ENCODE results near the gene KRTAP5-6.

KRTAP5-6 gene

GRCh38 chr11:1703146-1703545 is 6.2 kb downstream of the KRTAP5-6 start:
- DNase-seq, result no peak

- DNase-seq, result no peak
Observed at GRCh38 chr11:1705126-1706052, 8.4 kb downstream of the KRTAP5-6 start.

GRCh38 chr11:1706634-1707400 is 9.8 kb downstream of the KRTAP5-6 start:
- no peak for DNase-seq

- no peak for DNase-seq
Observed at GRCh38 chr11:1707751-1708150, 10.8 kb downstream of the KRTAP5-6 start.

GRCh38 chr11:1708716-1709115 is 11.7 kb downstream of the KRTAP5-6 start:
- DNase-seq, result no peak

- DNase-seq, result no peak
Observed at GRCh38 chr11:1714908-1715885, 18.2 kb downstream of the KRTAP5-6 start.

GRCh38 chr11:1717745-1718144 is 20.8 kb downstream of the KRTAP5-6 start:
- no peak for DNase-seq

GRCh38 chr11:1718326-1718725 is 21.3 kb downstream of the KRTAP5-6 start:
- no peak for DNase-seq

- no peak for DNase-seq
Observed at GRCh38 chr11:1719781-1720180, 22.8 kb downstream of the KRTAP5-6 start.

- DNase-seq, result no peak
Observed at GRCh38 chr11:1727096-1727690, 30.2 kb downstream of the KRTAP5-6 start.

GRCh38 chr11:1727861-1728260 is 30.9 kb downstream of the KRTAP5-6 start:
- DNase-seq, result no peak

GRCh38 chr11:1728301-1728700 is 31.3 kb downstream of the KRTAP5-6 start:
- DNase-seq, result no peak

- no peak for DNase-seq
Observed at GRCh38 chr11:1728931-1729691, 32.1 kb downstream of the KRTAP5-6 start.

- DNase-seq, result no peak
Observed at GRCh38 chr11:1729692-1730011, 32.7 kb downstream of the KRTAP5-6 start.

GRCh38 chr11:1730059-1730629 is 33.1 kb downstream of the KRTAP5-6 start:
- no peak for DNase-seq

- no peak for DNase-seq
Observed at GRCh38 chr11:1731451-1732059, 34.6 kb downstream of the KRTAP5-6 start.

- no peak for DNase-seq
Observed at GRCh38 chr11:1732418-1733008, 35.5 kb downstream of the KRTAP5-6 start.

- no peak for DNase-seq
Observed at GRCh38 chr11:1733009-1733715, 36.2 kb downstream of the KRTAP5-6 start.

- DNase-seq, result no peak
Observed at GRCh38 chr11:1733716-1734640, 37.0 kb downstream of the KRTAP5-6 start.
